RWPE1 (cell line): ENCODE data around the gene GPA33.

Experiments used
- CTCF ChIA-PET: fragments of 350-600 bp; sonication (Branson Sonifier 250); formaldehyde crosslinking; extraction: SDS; loops from one replicate; lab custom pipeline; 2021; lab: Yijun Ruan, JAX
- POLR2A ChIA-PET: fragments of 400-600 bp; formaldehyde crosslinking; extraction: SDS; loops from one replicate; lab custom pipeline; 2020; ENCODE audit warnings: antibody characterized with exemption; ENCODE audit not compliant: low non-redundant PET; lab: Yijun Ruan, JAX
- DNase-seq: peaks from one replicate; pipeline ENCODE4 v3.0.0; 2012; ENCODE audit warnings: low spot score
- H3K27ac ChIP-seq: fragments of 450-650 bp; 2 replicates; pipeline ENCODE4 v1.5.1; 2017
- TF ChIP-seq, protein P1 (sequence below): fragments of 450-650 bp; conservative IDR thresholded peaks from 2 replicates; pipeline ENCODE4 v1.5.1; 2017; ENCODE audit warnings: low read depth, mild to moderate bottlenecking

The GPA33 gene

DNA sequence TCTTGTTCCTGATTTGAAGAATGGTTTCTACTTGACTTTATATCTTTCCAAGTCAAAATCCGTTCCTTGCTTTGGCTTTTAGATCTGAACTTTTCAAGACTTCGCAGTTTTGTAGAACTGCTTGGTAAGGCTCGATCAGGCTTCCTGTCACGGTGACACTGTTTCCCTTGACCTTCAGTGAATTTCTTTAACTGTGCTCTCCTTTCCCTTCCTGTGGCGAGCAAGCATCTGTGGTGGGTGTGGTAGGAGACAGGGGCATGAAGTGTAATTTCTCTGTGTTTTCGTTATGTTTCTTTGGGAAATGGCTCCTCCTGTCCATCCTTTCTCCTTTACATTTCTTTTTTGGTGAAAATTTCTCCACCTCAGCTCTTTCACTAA lies 14.1 kb upstream of the GPA33 start:
- POLR2A ChIA-PET: no interaction called here
- no peak for DNase-seq
- CTCF ChIA-PET: no interaction called here
- TF ChIP-seq, protein P1, sequence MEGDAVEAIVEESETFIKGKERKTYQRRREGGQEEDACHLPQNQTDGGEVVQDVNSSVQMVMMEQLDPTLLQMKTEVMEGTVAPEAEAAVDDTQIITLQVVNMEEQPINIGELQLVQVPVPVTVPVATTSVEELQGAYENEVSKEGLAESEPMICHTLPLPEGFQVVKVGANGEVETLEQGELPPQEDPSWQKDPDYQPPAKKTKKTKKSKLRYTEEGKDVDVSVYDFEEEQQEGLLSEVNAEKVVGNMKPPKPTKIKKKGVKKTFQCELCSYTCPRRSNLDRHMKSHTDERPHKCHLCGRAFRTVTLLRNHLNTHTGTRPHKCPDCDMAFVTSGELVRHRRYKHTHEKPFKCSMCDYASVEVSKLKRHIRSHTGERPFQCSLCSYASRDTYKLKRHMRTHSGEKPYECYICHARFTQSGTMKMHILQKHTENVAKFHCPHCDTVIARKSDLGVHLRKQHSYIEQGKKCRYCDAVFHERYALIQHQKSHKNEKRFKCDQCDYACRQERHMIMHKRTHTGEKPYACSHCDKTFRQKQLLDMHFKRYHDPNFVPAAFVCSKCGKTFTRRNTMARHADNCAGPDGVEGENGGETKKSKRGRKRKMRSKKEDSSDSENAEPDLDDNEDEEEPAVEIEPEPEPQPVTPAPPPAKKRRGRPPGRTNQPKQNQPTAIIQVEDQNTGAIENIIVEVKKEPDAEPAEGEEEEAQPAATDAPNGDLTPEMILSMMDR: no peak
- H3K27ac ChIP-seq: no peak overlapping the region

DNA sequence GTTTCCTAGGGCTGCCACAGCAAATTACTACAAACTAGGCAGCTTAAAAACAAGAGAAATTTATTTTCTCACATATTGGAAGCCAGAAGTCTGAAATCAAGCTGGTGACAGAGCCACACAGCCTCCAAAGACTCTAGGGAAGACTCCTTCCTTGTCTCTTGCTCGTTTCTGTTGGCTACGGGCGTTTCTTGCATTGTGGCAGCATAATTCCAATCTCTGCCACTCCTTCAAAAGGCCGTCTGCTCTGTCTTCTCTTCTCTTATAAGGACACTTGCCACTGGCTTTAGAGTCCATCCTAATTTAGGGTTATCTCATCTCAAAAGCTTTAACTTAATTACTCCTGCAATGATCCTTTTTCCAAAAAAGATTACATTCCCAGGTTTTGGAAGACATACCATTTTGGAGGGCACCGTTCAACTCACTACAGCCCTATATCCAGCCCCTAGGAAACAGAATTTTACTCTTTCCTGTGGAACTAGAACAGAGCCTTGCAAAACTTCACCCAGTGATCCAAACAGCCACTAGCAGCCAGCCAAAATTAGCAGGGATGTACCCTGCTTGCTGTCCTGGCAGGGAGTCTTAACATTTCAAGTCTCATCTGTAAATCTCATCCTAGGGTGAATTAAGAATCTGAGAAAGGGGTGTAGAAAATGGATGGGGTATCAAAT lies 12.9 kb upstream of the GPA33 start:
- ChIA-PET POLR2A (interaction anchor here (0.5 kb wide), 1 partner anchor 182 kb away, joined by 4 read pairs; no protein-coding TSS in a partner anchor), CTCF (no interaction called here)
- H3K27ac ChIP-seq: no peak overlapping the region
- TF ChIP-seq, protein P1: no peak
- no peak for DNase-seq

DNA sequence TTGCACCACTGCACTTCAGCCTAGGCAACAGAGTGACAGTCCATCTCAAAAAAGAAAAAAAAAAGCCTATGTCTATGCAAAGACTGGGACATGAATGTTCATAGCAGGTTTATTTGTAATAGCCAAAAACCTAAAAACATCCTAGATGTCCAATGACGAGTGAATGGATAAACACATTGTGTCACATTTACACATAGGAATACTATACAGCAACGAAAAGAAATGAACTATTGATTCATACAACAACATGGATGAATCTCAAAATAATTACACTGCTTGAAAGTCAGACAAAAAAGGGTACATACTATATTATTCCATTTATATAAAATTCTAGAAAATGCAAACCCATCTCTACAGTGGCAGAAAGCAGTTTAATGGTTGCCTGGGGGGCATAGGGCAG lies 11.6 kb upstream of the GPA33 start:
- no peak for DNase-seq
- ChIA-PET CTCF (interaction anchor here (0.6 kb wide), 1 partner anchor 340 kb away, joined by 3 read pairs; no protein-coding TSS in a partner anchor), POLR2A (no interaction called here)
- TF ChIP-seq, protein P1: no peak
- H3K27ac ChIP-seq: no peak overlapping the region

DNA sequence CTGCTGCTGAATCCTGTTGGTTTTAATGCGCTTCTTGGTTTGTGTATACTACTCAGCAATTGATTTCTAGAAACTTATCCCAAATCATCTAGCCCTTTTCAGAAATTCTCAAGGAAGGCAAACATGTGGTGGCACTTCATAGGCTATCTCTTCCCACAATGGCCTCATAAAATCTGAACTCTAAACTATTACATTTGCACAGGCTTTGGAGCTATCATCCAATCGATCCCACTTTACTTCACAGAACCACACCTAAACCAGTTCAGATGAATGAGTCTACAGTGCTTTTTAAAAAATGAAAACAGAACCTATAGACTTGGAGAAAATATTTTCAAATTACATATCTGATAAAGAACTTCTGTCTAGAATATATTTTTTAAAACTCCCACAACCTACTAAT lies 10.6 kb upstream of the GPA33 start:
- no peak for DNase-seq
- TF ChIP-seq, protein P1: no peak
- ChIA-PET CTCF (no interaction called here), POLR2A (no interaction called here)
- H3K27ac ChIP-seq: no peak overlapping the region

DNA sequence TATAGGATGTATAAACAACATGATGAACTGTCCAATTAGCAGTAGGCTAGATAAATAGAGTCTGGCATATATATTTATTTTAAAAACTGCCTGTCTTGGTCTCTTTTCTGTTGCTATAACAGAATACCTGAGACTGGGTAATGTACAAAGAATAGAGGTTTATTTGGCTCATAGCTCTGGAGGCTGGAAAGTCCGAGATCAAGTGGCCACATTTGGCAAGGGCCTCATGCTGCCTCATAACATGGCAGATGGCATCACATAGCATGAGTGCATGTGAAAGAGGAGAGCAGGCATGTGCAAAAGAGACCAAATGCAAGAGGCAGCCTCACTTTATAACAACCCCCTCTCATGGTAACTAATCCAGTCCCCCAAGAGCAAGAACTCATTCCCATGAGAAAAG lies 9.7 kb upstream of the GPA33 start:
- H3K27ac ChIP-seq: no peak overlapping the region
- TF ChIP-seq, protein P1: no peak
- no peak for DNase-seq
- ChIA-PET CTCF (no interaction called here), POLR2A (no interaction called here)

DNA sequence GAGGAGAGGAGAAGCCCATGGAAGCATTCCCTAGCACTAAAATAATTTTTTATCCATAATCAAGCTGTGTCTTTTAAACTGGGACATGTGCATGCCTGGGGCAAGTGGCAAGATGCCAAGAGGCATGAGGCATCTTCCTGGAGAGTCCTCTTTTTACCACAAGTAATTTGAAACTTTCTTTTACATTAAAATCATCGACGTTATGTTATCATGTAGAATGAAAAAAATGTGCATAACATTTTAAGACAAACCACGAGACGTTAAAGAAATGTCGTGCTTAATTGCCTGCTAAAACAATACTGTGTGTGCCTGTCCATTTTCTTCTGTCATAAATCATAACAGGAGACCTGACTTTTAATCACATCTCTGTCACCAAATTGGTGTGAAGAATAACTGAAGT lies 5.2 kb upstream of the GPA33 start:
- peak overlapping the region; percentile 63; the same call in 1 of the 2 replicates for H3K27ac ChIP-seq
- peak; percentile 74 for DNase-seq
- POLR2A ChIA-PET: no interaction called here
- CTCF ChIA-PET: interaction anchor here (1.0 kb wide), 1 partner anchor 125 kb away, joined by 4 read pairs; no protein-coding TSS in a partner anchor
- TF ChIP-seq, protein P1: no peak
